DND-41 (cell line): ENCODE measurements around the gene CDKL4.

Experiments
- ATAC-seq: fragments of 200-7000 bp; cut with Tn5 transposase; 3 replicates; pipeline ENCODE4 v1.9.1; 2021; ENCODE audit warnings: low read depth; ENCODE audit not compliant: insufficient read depth
- DNase-seq: peaks from one replicate; pipeline ENCODE4 v3.0.0-alpha.2; 2020
- H2AFZ ChIP-seq: 2 replicates; pipeline ENCODE4 v1.6.0; 2012; ENCODE audit warnings: low read depth, low read length
- H3K27ac ChIP-seq: 2 replicates; pipeline ENCODE4 v1.5.1; 2012; ENCODE audit warnings: low read length, inconsistent platforms
- H3K27me3 ChIP-seq: fragments of 200-600 bp; sonication (generic); 2 replicates; pipeline ENCODE4 v1.6.0; 2012; ENCODE audit warnings: low read length, mild to moderate bottlenecking, inconsistent platforms; ENCODE audit not compliant: insufficient read depth, poor library complexity
- H3K36me3 ChIP-seq: 2 replicates; pipeline ENCODE4 v1.5.1; 2012; ENCODE audit warnings: low read length, inconsistent platforms; ENCODE audit not compliant: insufficient read depth
- H3K4me1 ChIP-seq: 2 replicates; pipeline ENCODE4 v1.5.1; 2012; ENCODE audit warnings: mild to moderate bottlenecking, low read length; ENCODE audit not compliant: insufficient read depth
- H3K4me2 ChIP-seq: 2 replicates; pipeline ENCODE4 v1.6.0; 2012; ENCODE audit warnings: mild to moderate bottlenecking, moderate library complexity, low read length, inconsistent platforms; ENCODE audit not compliant: insufficient read depth
- H3K4me3 ChIP-seq, 2 experiments: fragments of 200-600 bp in 1 of 2; shearing (Covaris generic) in 1 of 2; 2 replicates each; pipeline ENCODE4 v1.5.1; 2012 to 2016; ENCODE audit warnings: inconsistent platforms in 2 of 2, low read length in 2 of 2, mild to moderate bottlenecking in 2 of 2, low read depth in 1 of 2, moderate library complexity in 1 of 2
- H3K79me2 ChIP-seq: 2 replicates; pipeline ENCODE4 v1.6.0; 2012; ENCODE audit warnings: low read length, inconsistent platforms; ENCODE audit not compliant: insufficient read depth
- H3K9ac ChIP-seq: 2 replicates; pipeline ENCODE4 v1.6.0; 2012; ENCODE audit warnings: low read depth, mild to moderate bottlenecking, inconsistent platforms, low read length, moderate library complexity
- H3K9me3 ChIP-seq: 2 replicates; pipeline ENCODE4 v1.5.1; 2012; ENCODE audit warnings: low read length, moderate library complexity, mild to moderate bottlenecking, inconsistent platforms; ENCODE audit not compliant: insufficient read depth, severe bottlenecking
- H4K20me1 ChIP-seq: 2 replicates; pipeline ENCODE4 v1.6.0; 2012; ENCODE audit warnings: low read length; ENCODE audit not compliant: insufficient read depth
- CTCF ChIP-seq: IDR thresholded peaks from 2 replicates; pipeline ENCODE4 v1.5.1; 2012; ENCODE audit warnings: borderline replicate concordance, low read length, moderate library complexity, mild to moderate bottlenecking; ENCODE audit not compliant: poor library complexity, severe bottlenecking; ENCODE audit errors: extremely low read depth
- EZH2 ChIP-seq: IDR thresholded peaks from 3 replicates; pipeline ENCODE4 v1.6.1; 2012; ENCODE audit warnings: borderline replicate concordance, low read depth, mild to moderate bottlenecking, moderate library complexity, low read length, inconsistent platforms; ENCODE audit not compliant: severe bottlenecking

CDKL4 gene

DNA sequence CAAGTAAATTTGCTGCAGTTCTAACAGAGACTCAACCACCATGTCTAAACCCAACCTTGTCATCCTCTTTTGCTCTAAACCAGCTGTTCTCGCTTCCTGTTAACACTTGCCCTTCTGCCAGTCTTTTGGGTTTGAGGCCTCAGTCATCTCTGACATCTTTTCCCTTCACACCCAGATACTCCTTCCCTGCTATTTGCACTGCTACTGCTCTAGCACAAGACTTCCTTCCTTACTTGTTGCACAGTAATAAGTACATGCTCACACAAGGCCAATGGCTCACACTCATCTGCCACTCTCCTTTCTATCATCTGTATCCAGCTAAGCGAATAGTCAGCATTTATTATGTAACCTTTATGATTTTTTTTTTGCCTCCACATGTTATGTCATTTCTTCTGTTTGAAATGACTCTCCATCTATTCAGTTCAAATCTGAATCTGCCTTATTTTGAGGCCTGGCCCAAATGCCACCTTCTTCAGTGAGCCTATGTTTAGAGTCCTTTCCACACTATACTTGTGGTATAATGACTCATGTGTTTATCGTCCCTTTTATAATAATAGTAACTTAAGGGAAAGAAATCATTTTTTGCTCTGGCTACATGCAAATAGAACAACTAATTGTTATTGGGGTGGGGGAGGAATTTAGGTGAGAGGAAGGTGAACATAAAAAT is 22.5 kb upstream of the CDKL4 start:
- H2AFZ ChIP-seq = no peak overlapping the region
- no peaks in the 10 kb centered on the region for H3K27me3 ChIP-seq
- ATAC-seq = peak; percentile 57; the same call in 2 of the 3 replicates
- peaks cover 27% of the 10 kb centered on the region; the same call in 1 of the 2 replicates for H3K36me3 ChIP-seq
- no peak overlapping the region for H3K4me2 ChIP-seq
- H3K27ac ChIP-seq = no peak overlapping the region
- no peaks in the 10 kb centered on the region for H4K20me1 ChIP-seq
- no peaks in the 10 kb centered on the region for H3K79me2 ChIP-seq
- H3K4me3 ChIP-seq = no peak overlapping the region
- TF ChIP-seq EZH2 = no peak
- no peak for TF ChIP-seq CTCF
- no peaks in the 10 kb centered on the region for H3K9me3 ChIP-seq
- DNase-seq = no peak
- no peak overlapping the region for H3K9ac ChIP-seq
- no peaks in the 10 kb centered on the region for H3K4me1 ChIP-seq

DNA sequence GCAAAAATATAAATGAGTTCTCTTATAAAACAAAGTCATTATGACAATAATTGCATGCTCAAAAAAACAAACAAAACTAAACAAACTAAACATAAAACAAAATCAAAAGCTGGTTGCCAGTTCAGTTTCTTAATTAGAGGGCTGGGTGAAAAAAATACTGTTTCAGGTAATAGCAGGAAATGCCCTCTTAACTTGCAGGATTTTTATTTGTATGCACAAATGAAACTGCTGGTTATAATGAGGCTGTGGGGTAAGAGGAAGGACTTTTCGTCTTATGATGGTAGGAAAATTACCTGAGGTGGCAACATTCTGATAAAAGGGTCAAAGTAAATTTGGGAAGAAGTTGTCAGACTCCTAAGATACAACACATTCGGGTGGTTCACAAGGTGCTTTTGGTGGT is 21.5 kb upstream of the CDKL4 start:
- H3K9me3 ChIP-seq = no peaks in the 10 kb centered on the region
- H3K36me3 ChIP-seq = peaks cover 29% of the 10 kb centered on the region; the same call in 1 of the 2 replicates
- H3K27ac ChIP-seq = no peak overlapping the region
- H3K9ac ChIP-seq = no peak overlapping the region
- no peak for ATAC-seq
- no peak overlapping the region for H2AFZ ChIP-seq
- H3K27me3 ChIP-seq = no peaks in the 10 kb centered on the region
- no peak overlapping the region for H3K4me3 ChIP-seq
- TF ChIP-seq EZH2 = no peak
- no peak for TF ChIP-seq CTCF
- no peaks in the 10 kb centered on the region for H3K4me1 ChIP-seq
- no peaks in the 10 kb centered on the region for H3K79me2 ChIP-seq
- no peak overlapping the region for H3K4me2 ChIP-seq
- no peaks in the 10 kb centered on the region for H4K20me1 ChIP-seq
- no peak for DNase-seq

GRCh38 chr2:39264733-39265132 is 21.0 kb upstream of the CDKL4 start:
- no peak for TF ChIP-seq EZH2
- TF ChIP-seq CTCF = no peak
- Histone ChIP-seq H3K27me3 (no peaks in the 10 kb centered on the region), H3K4me1 (no peaks in the 10 kb centered on the region), H3K4me2 (no peak overlapping the region), H3K27ac (no peak overlapping the region), H3K9me3 (no peaks in the 10 kb centered on the region), H3K9ac (no peak overlapping the region), H4K20me1 (no peaks in the 10 kb centered on the region), H3K4me3 (no peak overlapping the region), H3K79me2 (no peaks in the 10 kb centered on the region), H3K36me3 (peaks cover 34% of the 10 kb centered on the region; the same call in 1 of the 2 replicates), H2AFZ (no peak overlapping the region)
- ATAC-seq (no peak), DNase-seq (no peak)

- Histone ChIP-seq H2AFZ (no peak overlapping the region), H3K36me3 (peaks cover 52% of the 10 kb centered on the region), H3K79me2 (no peaks in the 10 kb centered on the region), H3K27me3 (no peaks in the 10 kb centered on the region), H3K27ac (no peak overlapping the region), H3K4me1 (no peaks in the 10 kb centered on the region), H3K9me3 (no peaks in the 10 kb centered on the region), H3K4me2 (no peak overlapping the region), H4K20me1 (no peaks in the 10 kb centered on the region), H3K4me3 (no peak overlapping the region), H3K9ac (no peak overlapping the region)
- no peak for ATAC-seq
- TF ChIP-seq EZH2 (no peak), CTCF (no peak)
- DNase-seq = no peak
Measured at GRCh38 chr2:39260087-39260486, 16.3 kb upstream of the CDKL4 start.
